GM12865 (cell line): ENCODE results near the gene SAMD15.

Source experiments
- DNase-seq: peaks from one replicate; pipeline ENCODE4 v3.0.0; 2010; ENCODE audit warnings: low read depth
- H3K4me3 ChIP-seq: 2 replicates; pipeline ENCODE4 v1.5.1; 2011; ENCODE audit warnings: mild to moderate bottlenecking, low read depth, low read length, control low read depth
- CTCF ChIP-seq: IDR thresholded peaks from 2 replicates; pipeline ENCODE4 v1.5.1; 2011; ENCODE audit warnings: low read length, control low read depth, low read depth, inconsistent platforms; ENCODE audit not compliant: insufficient read depth; ENCODE audit errors: missing control alignments

The SAMD15 gene

GRCh38 chr14:77423423-77423822 lies 46.2 kb downstream of the SAMD15 start, which contains the start of gene NOXRED1:
TSS of gene NOXRED1 (minus strand) at chr14:77423523. CDS start at chr14:77422889, 634 bp downstream.
- no peak for DNase-seq
- no peak for TF ChIP-seq CTCF
- H3K4me3 ChIP-seq: no peak within 1 kb of the TSS

GRCh38 chr14:77424862-77425261 lies 47.7 kb downstream of the SAMD15 start:
- no peak for TF ChIP-seq CTCF
- no peak overlapping the region for H3K4me3 ChIP-seq
- DNase-seq: no peak

- H3K4me3 ChIP-seq: no peak overlapping the region
- DNase-seq: no peak
- TF ChIP-seq CTCF: no peak
Measured at GRCh38 chr14:77426396-77426795, 49.2 kb downstream of the SAMD15 start.

- H3K4me3 ChIP-seq: no peak overlapping the region
- no peak for DNase-seq
- TF ChIP-seq CTCF: no peak
Measured at GRCh38 chr14:77436042-77436441, 58.9 kb downstream of the SAMD15 start.

GRCh38 chr14:77438596-77438995 lies 61.4 kb downstream of the SAMD15 start:
- no peak overlapping the region for H3K4me3 ChIP-seq
- no peak for DNase-seq
- TF ChIP-seq CTCF: no peak

- H3K4me3 ChIP-seq: no peak overlapping the region
- no peak for TF ChIP-seq CTCF
- no peak for DNase-seq
Measured at GRCh38 chr14:77439861-77440260, 62.7 kb downstream of the SAMD15 start.
